ENCODE data around the gene XCL1.
"Not testable (repeated sequence)": the region's sequence is repeated elsewhere in the genome, so short reads cannot be mapped to it uniquely, and the experiment has no call there.

The XCL1 gene

GRCh38 chr1:168567007-168567406 is 9.4 kb upstream of the XCL1 start:
- in situ Hi-C loops (cut with MboI; ENCODE audit: low sequenced_read_pairs), result no loop called here

GRCh38 chr1:168567568-168567967 is 8.8 kb upstream of the XCL1 start:
- in situ Hi-C loops (cut with MboI; ENCODE audit: low sequenced_read_pairs), result no loop called here

- in situ Hi-C loops (cut with MboI; ENCODE audit: low sequenced_read_pairs), result no loop called here
These were observed 8.1 kb upstream of the XCL1 start for GRCh38 chr1:168568346-168568745.

GRCh38 chr1:168570652-168571051 is 5.8 kb upstream of the XCL1 start:
- in situ Hi-C loops (cut with MboI; ENCODE audit: low sequenced_read_pairs), result no loop called here

GRCh38 chr1:168572633-168573032 is 3.8 kb upstream of the XCL1 start:
- in situ Hi-C loops (cut with MboI; ENCODE audit: low sequenced_read_pairs), result no loop called here

- in situ Hi-C loops (cut with MboI; ENCODE audit: low sequenced_read_pairs), result not testable (repeated sequence)
These were observed 2.2 kb upstream of the XCL1 start for GRCh38 chr1:168574234-168574633.

- in situ Hi-C loops (cut with MboI; ENCODE audit: low sequenced_read_pairs), result not testable (repeated sequence)
These were observed 2.3 kb downstream of the XCL1 start for GRCh38 chr1:168578531-168579185.

GRCh38 chr1:168580290-168580689 is 3.9 kb downstream of the XCL1 start:
- in situ Hi-C loops (cut with MboI; ENCODE audit: low sequenced_read_pairs), result not testable (repeated sequence)

GRCh38 chr1:168580991-168581390 is 4.6 kb downstream of the XCL1 start:
- in situ Hi-C loops (cut with MboI; ENCODE audit: low sequenced_read_pairs), result not testable (repeated sequence)

GRCh38 chr1:168581817-168582572 is 5.6 kb downstream of the XCL1 start:
- in situ Hi-C loops (cut with MboI; ENCODE audit: low sequenced_read_pairs), result no loop called here

DNA sequence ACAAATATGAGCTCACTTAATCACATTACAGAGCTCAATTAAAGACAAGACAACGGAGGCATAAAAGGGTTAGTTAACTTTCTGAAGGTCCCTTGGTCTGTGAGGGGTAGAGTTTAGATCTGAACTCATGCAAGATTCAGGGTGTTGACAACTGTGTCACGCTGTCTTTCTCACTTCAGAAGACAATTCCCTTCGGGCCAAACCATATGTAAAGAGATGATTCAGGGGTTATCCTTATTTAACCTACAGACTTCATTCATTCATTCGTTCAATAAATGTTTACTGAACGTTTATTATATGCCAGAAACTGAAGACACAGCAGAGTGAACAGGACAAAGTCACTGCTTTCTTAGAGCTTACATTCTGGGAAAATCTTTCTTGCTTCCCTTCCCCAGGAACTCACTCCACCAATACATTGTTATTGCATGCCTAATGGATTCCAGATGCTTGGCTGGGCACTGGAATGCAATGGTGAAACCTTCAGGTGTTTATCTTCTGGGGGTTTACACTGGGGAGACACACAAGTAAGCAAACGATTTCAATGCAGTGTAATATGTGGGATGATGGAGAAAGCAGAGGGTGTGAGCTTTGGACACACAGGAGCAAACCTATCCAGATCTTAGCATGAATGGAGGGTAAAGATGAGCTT is 6.4 kb downstream of the XCL1 start:
- in situ Hi-C loops (cut with MboI; ENCODE audit: low sequenced_read_pairs), result no loop called here

DNA sequence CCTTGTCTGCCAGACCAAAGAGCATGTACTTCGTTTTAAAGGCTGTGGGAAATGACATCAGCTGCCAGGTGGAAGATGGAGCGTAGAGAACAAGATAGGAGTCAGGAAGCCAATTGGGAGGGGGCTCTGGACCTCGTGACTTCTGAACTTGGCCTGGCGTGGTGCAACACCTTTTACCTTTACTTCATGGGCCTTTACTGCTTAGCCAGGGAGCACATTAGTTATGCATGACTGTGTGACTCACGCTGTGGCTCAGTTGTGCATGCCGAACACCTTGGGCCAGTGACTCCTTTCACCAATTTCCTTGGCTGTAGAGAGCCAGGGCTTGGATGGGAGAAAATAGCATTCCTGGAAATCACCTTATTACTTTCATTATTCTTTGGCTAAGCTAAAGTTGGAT is 7.2 kb downstream of the XCL1 start:
- in situ Hi-C loops (cut with MboI; ENCODE audit: low sequenced_read_pairs), result no loop called here

- in situ Hi-C loops (cut with MboI; ENCODE audit: low sequenced_read_pairs), result no loop called here
These were observed 8.8 kb downstream of the XCL1 start for GRCh38 chr1:168585191-168585590.

DNA sequence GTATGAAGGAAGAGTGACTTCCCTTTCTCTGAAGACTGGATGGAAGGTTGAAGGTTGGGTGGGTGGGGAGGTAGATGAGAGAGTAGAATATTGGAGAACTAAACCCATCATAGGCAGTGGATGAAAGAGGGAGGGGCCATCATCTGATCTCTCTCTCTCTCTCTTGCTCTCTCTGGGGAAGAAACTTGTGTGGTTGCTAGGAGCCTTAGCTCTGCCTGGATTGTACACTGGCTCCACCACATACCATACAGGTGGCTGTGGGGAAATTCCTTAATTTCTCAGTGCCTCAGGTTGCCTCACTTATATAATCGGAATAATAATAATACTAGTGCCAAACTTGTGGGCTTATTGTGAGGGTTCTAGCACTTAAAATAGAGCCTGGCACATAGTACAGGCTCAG is 9.5 kb downstream of the XCL1 start:
- in situ Hi-C loops (cut with MboI; ENCODE audit: low sequenced_read_pairs), result no loop called here

- in situ Hi-C loops (cut with MboI; ENCODE audit: low sequenced_read_pairs), result no loop called here
These were observed 12.8 kb downstream of the XCL1 start for GRCh38 chr1:168589167-168589566.

DNA sequence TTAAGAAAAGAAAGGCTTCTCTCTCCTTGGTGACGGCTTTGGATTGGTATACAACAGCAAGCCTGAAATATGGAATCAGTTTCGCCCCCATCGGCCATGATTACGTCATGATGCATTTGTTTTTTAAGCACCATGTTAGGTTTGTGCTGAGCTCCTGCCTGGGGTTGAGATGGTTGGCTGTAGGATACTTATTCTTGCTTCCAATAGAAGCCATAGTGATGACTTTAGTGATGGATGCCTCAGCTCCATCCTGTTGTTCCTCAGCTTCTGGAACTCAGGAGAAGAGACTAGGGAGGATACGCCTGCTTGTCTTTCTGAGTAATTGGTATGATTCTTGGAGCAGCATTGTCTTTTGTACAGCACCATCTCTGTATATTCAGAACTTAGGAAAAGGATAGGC is 14.7 kb downstream of the XCL1 start:
- in situ Hi-C loops (cut with MboI; ENCODE audit: low sequenced_read_pairs), result no loop called here

GRCh38 chr1:168591641-168592250 is 15.3 kb downstream of the XCL1 start:
- in situ Hi-C loops (cut with MboI; ENCODE audit: low sequenced_read_pairs), result no loop called here

DNA sequence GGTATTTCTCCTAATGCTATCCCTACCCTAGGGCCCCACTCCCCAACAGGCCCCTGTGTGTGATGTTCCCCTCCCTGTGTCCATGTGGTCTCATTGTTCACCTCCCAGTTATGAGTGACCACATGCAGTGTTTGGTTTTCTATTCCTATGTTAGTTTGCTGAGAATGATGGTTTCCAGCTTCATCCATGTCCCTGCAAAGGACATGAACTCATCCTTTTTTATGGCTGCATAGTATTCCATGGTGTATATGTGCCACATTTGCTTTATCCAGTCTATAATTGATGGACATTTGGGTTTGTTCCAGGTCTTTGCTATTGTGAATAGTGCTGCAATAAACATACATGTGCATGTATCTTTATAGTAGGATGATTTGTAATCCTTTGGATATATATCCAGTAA is 19.0 kb downstream of the XCL1 start:
- in situ Hi-C loops (cut with MboI; ENCODE audit: low sequenced_read_pairs), result not testable (repeated sequence)

GRCh38 chr1:168598125-168598524 is 21.7 kb downstream of the XCL1 start:
- in situ Hi-C loops (cut with MboI; ENCODE audit: low sequenced_read_pairs), result no loop called here

- in situ Hi-C loops (cut with MboI; ENCODE audit: low sequenced_read_pairs), result no loop called here
These were observed 22.5 kb downstream of the XCL1 start for GRCh38 chr1:168598892-168599291.

GRCh38 chr1:168599641-168600040 is 23.2 kb downstream of the XCL1 start:
- in situ Hi-C loops (cut with MboI; ENCODE audit: low sequenced_read_pairs), result no loop called here

GRCh38 chr1:168601051-168601450 is 24.6 kb downstream of the XCL1 start:
- in situ Hi-C loops (cut with MboI; ENCODE audit: low sequenced_read_pairs), result no loop called here

All from hTERT RPE-1 (cell line).